SK-N-SH (cell line): ENCODE measurements around the gene SLC37A1.
"Not testable (repeated sequence)": the region's sequence is repeated elsewhere in the genome, so short reads cannot be mapped to it uniquely, and the experiment has no call there.

Experiments used
- EP300 ChIP-seq, 2 experiments: IDR thresholded peaks; 2 replicates each; pipeline versions ENCODE4 v1.4.0 to v1.6.1; 2012; ENCODE audit warnings: borderline replicate concordance in 1 of 2, low read depth in 1 of 2, low read length in 1 of 2
- EZH2phosphoT487 ChIP-seq: fragments of 200-600 bp; sonication (generic); IDR thresholded peaks from 2 replicates; pipeline ENCODE4 v1.6.1; 2017; ENCODE audit warnings: low read depth, mixed run types, mild to moderate bottlenecking, antibody characterized with exemption, moderate library complexity, borderline replicate concordance
- FOXJ3 ChIP-seq: sonication (generic); formaldehyde crosslinking; IDR thresholded peaks from 2 replicates; pipeline ENCODE4 v1.5.1; 2020; ENCODE audit warnings: mild to moderate bottlenecking, missing genetic modification reagents
- NFIC ChIP-seq: IDR thresholded peaks from 2 replicates; pipeline ENCODE4 v1.4.0; 2012; ENCODE audit warnings: borderline replicate concordance
- RAD21 ChIP-seq: IDR thresholded peaks from 2 replicates; pipeline ENCODE4 v1.6.1; 2012; ENCODE audit warnings: mild to moderate bottlenecking, low read length
- SIN3A ChIP-seq: IDR thresholded peaks from 2 replicates; pipeline ENCODE4 v1.6.1; 2012; ENCODE audit warnings: low read depth, mild to moderate bottlenecking, low read length, moderate library complexity, borderline replicate concordance
- SMC3 ChIP-seq: IDR thresholded peaks from 2 replicates; pipeline ENCODE4 v1.6.1; 2012; ENCODE audit warnings: low read depth, low read length, improper control_type of control experiment
- YY1 ChIP-seq: IDR thresholded peaks from 2 replicates; pipeline ENCODE4 v1.4.0; 2012; ENCODE audit warnings: low read depth, mild to moderate bottlenecking
- TF ChIP-seq, protein P1 (sequence below): fragments of 200-600 bp; sonication (generic); IDR thresholded peaks from 2 replicates; pipeline ENCODE4 v1.6.1; 2017; ENCODE audit warnings: antibody characterized with exemption, mild to moderate bottlenecking, moderate library complexity
- TF ChIP-seq, protein P2 (sequence below): fragments of 150-350 bp; IDR thresholded peaks from 2 replicates; pipeline ENCODE4 v1.6.1; 2017; ENCODE audit warnings: antibody characterized with exemption, low read length, low read depth, borderline replicate concordance
- TF ChIP-seq, protein P3 (sequence below): IDR thresholded peaks from 2 replicates; pipeline ENCODE4 v1.4.0; 2012; ENCODE audit warnings: low read depth, borderline replicate concordance
- TF ChIP-seq, protein P4 (sequence below): IDR thresholded peaks from 2 replicates; pipeline ENCODE4 v1.6.1; 2012; ENCODE audit warnings: mild to moderate bottlenecking, low read depth, low read length, moderate library complexity

DNA sequence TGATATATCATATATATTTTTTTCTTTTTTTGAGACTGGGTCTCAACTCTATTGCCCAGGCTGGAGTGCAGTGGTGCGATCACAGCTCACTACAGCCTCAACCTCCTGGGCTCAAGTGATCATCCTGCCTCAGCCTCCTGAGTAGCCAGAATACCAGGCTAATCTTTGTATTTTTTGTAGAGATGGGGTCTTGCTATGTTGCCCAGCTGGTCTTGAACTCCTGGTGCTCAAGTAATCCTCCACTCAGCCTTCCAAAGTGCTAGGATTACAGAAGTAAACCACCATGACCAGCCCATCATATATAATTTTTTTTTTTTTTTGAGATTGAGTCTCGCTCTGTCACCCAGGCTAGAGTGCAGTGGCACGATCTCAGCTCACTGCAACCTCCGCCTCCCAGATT lies 43.9 kb upstream of the SLC37A1 start:
- not testable (repeated sequence) for TF ChIP-seq NFIC; SIN3A; RAD21; YY1; EZH2phosphoT487; EP300 (IDR thresholded peaks at IDR 0.05; ENCODE audit: borderline replicate concordance in 1 of 2, low read depth in 1 of 2, low read length in 1 of 2); SMC3; FOXJ3 (CRISPR knock-in tag)
- TF ChIP-seq, protein P1, sequence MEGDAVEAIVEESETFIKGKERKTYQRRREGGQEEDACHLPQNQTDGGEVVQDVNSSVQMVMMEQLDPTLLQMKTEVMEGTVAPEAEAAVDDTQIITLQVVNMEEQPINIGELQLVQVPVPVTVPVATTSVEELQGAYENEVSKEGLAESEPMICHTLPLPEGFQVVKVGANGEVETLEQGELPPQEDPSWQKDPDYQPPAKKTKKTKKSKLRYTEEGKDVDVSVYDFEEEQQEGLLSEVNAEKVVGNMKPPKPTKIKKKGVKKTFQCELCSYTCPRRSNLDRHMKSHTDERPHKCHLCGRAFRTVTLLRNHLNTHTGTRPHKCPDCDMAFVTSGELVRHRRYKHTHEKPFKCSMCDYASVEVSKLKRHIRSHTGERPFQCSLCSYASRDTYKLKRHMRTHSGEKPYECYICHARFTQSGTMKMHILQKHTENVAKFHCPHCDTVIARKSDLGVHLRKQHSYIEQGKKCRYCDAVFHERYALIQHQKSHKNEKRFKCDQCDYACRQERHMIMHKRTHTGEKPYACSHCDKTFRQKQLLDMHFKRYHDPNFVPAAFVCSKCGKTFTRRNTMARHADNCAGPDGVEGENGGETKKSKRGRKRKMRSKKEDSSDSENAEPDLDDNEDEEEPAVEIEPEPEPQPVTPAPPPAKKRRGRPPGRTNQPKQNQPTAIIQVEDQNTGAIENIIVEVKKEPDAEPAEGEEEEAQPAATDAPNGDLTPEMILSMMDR, result not testable (repeated sequence)
- TF ChIP-seq, protein P2, sequence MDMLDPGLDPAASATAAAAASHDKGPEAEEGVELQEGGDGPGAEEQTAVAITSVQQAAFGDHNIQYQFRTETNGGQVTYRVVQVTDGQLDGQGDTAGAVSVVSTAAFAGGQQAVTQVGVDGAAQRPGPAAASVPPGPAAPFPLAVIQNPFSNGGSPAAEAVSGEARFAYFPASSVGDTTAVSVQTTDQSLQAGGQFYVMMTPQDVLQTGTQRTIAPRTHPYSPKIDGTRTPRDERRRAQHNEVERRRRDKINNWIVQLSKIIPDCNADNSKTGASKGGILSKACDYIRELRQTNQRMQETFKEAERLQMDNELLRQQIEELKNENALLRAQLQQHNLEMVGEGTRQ, result not testable (repeated sequence)
- TF ChIP-seq, protein P3, sequence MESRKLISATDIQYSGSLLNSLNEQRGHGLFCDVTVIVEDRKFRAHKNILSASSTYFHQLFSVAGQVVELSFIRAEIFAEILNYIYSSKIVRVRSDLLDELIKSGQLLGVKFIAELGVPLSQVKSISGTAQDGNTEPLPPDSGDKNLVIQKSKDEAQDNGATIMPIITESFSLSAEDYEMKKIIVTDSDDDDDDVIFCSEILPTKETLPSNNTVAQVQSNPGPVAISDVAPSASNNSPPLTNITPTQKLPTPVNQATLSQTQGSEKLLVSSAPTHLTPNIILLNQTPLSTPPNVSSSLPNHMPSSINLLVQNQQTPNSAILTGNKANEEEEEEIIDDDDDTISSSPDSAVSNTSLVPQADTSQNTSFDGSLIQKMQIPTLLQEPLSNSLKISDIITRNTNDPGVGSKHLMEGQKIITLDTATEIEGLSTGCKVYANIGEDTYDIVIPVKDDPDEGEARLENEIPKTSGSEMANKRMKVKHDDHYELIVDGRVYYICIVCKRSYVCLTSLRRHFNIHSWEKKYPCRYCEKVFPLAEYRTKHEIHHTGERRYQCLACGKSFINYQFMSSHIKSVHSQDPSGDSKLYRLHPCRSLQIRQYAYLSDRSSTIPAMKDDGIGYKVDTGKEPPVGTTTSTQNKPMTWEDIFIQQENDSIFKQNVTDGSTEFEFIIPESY, result not testable (repeated sequence)
- TF ChIP-seq, protein P4, sequence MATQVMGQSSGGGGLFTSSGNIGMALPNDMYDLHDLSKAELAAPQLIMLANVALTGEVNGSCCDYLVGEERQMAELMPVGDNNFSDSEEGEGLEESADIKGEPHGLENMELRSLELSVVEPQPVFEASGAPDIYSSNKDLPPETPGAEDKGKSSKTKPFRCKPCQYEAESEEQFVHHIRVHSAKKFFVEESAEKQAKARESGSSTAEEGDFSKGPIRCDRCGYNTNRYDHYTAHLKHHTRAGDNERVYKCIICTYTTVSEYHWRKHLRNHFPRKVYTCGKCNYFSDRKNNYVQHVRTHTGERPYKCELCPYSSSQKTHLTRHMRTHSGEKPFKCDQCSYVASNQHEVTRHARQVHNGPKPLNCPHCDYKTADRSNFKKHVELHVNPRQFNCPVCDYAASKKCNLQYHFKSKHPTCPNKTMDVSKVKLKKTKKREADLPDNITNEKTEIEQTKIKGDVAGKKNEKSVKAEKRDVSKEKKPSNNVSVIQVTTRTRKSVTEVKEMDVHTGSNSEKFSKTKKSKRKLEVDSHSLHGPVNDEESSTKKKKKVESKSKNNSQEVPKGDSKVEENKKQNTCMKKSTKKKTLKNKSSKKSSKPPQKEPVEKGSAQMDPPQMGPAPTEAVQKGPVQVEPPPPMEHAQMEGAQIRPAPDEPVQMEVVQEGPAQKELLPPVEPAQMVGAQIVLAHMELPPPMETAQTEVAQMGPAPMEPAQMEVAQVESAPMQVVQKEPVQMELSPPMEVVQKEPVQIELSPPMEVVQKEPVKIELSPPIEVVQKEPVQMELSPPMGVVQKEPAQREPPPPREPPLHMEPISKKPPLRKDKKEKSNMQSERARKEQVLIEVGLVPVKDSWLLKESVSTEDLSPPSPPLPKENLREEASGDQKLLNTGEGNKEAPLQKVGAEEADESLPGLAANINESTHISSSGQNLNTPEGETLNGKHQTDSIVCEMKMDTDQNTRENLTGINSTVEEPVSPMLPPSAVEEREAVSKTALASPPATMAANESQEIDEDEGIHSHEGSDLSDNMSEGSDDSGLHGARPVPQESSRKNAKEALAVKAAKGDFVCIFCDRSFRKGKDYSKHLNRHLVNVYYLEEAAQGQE, result not testable (repeated sequence)
